ENCODE data around the gene ATRN. TPM values are rescaled to one million over a fixed set of nuclear protein-coding genes. Genes with fewer than 3 reads are reported as not detected.

The ATRN gene
- total RNA-seq, 1 donor from 2014 or later: 37.0 TPM

DNA sequence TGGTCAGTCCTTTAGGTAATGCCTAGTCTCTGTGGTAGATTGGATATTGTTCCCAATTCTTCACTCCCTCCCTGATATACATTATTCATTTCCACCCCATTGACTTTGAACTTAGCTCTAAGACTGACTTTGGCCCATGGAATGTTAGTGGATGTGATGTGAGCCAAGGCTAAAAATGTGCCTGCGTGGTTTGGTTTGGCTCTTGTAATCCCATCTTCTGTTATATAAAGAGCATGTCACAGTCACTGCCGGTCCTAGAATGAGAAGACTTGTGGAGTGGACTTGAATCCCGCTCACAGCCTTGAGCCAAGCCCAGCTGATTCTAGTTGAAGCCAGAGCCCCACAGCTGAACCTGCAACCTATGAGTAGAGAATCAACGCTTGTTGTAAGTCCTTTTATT is 39.7 kb upstream of the ATRN start:
- H3K9me3 Mint-ChIP-seq (ENCODE audit: unreplicated experiment): no peaks in the 10 kb centered on the region
- no peak for DNase-seq (ENCODE audit: low spot score)
- H3K4me3 Mint-ChIP-seq (ENCODE audit: unreplicated experiment): no peak overlapping the region
- TF ChIP-seq, protein P1, sequence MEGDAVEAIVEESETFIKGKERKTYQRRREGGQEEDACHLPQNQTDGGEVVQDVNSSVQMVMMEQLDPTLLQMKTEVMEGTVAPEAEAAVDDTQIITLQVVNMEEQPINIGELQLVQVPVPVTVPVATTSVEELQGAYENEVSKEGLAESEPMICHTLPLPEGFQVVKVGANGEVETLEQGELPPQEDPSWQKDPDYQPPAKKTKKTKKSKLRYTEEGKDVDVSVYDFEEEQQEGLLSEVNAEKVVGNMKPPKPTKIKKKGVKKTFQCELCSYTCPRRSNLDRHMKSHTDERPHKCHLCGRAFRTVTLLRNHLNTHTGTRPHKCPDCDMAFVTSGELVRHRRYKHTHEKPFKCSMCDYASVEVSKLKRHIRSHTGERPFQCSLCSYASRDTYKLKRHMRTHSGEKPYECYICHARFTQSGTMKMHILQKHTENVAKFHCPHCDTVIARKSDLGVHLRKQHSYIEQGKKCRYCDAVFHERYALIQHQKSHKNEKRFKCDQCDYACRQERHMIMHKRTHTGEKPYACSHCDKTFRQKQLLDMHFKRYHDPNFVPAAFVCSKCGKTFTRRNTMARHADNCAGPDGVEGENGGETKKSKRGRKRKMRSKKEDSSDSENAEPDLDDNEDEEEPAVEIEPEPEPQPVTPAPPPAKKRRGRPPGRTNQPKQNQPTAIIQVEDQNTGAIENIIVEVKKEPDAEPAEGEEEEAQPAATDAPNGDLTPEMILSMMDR (IDR thresholded peaks at IDR 0.05; ENCODE audit: unreplicated experiment): no peak
- no peaks in the 10 kb centered on the region for H3K27me3 Mint-ChIP-seq (ENCODE audit: unreplicated experiment)
- H3K27ac Mint-ChIP-seq (ENCODE audit: unreplicated experiment): no peak overlapping the region
- H3K4me1 Mint-ChIP-seq (ENCODE audit: unreplicated experiment): no peaks in the 10 kb centered on the region
- H3K36me3 Mint-ChIP-seq (ENCODE audit: low read depth, unreplicated experiment): no peaks in the 10 kb centered on the region

DNA sequence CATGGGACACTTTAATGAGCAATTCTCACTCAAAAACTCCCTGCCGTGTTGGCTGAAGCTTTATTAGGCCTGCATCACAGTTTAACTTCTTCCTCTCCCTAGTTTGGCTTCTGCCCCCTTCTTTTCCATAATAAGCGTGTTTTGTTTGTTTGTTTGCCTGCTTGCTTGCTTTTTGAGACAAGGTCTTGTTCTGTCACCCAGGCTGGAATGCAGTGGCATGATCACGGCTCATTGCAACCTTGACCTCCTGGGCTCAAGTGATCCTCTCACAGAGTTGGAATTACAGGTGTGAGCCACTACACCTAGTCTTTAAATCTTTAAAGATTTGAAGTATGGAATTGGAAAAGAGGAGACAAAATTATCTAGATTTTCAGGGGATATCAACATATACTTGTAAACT is 38.0 kb upstream of the ATRN start:
- Mint-ChIP-seq H3K9me3 (ENCODE audit: unreplicated experiment) (no peaks in the 10 kb centered on the region), H3K27ac (ENCODE audit: unreplicated experiment) (no peak overlapping the region), H3K4me1 (ENCODE audit: unreplicated experiment) (no peaks in the 10 kb centered on the region), H3K27me3 (ENCODE audit: unreplicated experiment) (peaks cover 1% of the 10 kb centered on the region), H3K4me3 (ENCODE audit: unreplicated experiment) (no peak overlapping the region), H3K36me3 (ENCODE audit: low read depth, unreplicated experiment) (no peaks in the 10 kb centered on the region)
- no peak for DNase-seq (ENCODE audit: low spot score)
- TF ChIP-seq, protein P1 (IDR thresholded peaks at IDR 0.05; ENCODE audit: unreplicated experiment): no peak

DNA sequence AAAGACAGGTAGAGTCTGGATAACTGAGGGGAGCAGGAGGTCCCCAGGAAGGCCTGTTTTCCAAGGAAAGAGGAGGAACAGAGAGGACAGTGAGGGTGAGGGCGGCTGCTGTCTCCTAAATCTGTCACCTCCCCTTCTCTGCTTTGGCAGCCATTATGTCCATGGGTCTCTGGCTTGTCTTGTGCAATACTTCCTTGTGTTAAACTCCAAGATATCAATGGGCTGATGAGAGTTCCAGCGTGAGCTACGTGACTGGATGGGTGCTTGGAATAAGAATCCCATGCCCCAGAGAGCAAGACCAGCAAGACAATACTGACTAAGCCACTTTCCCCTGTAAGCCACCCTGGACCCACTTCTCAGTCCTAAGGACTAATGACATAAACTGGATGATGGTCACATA is 37.1 kb upstream of the ATRN start:
- H3K36me3 Mint-ChIP-seq (ENCODE audit: low read depth, unreplicated experiment): no peaks in the 10 kb centered on the region
- no peak overlapping the region for H3K27ac Mint-ChIP-seq (ENCODE audit: unreplicated experiment)
- H3K27me3 Mint-ChIP-seq (ENCODE audit: unreplicated experiment): peaks cover 1% of the 10 kb centered on the region
- TF ChIP-seq, protein P1 (IDR thresholded peaks at IDR 0.05; ENCODE audit: unreplicated experiment): no peak
- no peaks in the 10 kb centered on the region for H3K4me1 Mint-ChIP-seq (ENCODE audit: unreplicated experiment)
- H3K9me3 Mint-ChIP-seq (ENCODE audit: unreplicated experiment): no peaks in the 10 kb centered on the region
- no peak overlapping the region for H3K4me3 Mint-ChIP-seq (ENCODE audit: unreplicated experiment)
- DNase-seq (ENCODE audit: low spot score): no peak

DNA sequence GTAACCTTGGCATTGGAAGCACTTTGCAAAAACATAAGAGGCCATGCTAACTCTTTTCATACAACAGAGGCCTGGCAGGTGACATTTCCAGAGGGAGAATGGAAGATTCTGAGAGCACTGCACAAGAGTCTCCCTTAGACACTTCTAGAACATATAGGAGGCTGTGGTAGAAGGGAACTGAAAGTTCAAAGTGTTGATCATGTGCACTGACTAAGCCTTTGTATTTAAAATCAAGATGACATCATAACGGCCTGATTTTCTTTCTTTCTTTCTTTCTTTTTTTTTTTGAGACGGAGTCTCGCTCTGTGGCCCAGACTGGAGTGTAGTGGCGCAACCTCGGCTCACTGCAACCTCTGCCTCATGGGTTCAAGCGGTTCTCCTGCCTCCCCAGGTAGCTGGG is 36.6 kb upstream of the ATRN start:
- peaks cover 1% of the 10 kb centered on the region for H3K27me3 Mint-ChIP-seq (ENCODE audit: unreplicated experiment)
- no peak overlapping the region for H3K4me3 Mint-ChIP-seq (ENCODE audit: unreplicated experiment)
- H3K36me3 Mint-ChIP-seq (ENCODE audit: low read depth, unreplicated experiment): no peaks in the 10 kb centered on the region
- TF ChIP-seq, protein P1 (IDR thresholded peaks at IDR 0.05; ENCODE audit: unreplicated experiment): no peak
- no peak for DNase-seq (ENCODE audit: low spot score)
- H3K27ac Mint-ChIP-seq (ENCODE audit: unreplicated experiment): no peak overlapping the region
- H3K9me3 Mint-ChIP-seq (ENCODE audit: unreplicated experiment): no peaks in the 10 kb centered on the region
- H3K4me1 Mint-ChIP-seq (ENCODE audit: unreplicated experiment): no peaks in the 10 kb centered on the region

DNA sequence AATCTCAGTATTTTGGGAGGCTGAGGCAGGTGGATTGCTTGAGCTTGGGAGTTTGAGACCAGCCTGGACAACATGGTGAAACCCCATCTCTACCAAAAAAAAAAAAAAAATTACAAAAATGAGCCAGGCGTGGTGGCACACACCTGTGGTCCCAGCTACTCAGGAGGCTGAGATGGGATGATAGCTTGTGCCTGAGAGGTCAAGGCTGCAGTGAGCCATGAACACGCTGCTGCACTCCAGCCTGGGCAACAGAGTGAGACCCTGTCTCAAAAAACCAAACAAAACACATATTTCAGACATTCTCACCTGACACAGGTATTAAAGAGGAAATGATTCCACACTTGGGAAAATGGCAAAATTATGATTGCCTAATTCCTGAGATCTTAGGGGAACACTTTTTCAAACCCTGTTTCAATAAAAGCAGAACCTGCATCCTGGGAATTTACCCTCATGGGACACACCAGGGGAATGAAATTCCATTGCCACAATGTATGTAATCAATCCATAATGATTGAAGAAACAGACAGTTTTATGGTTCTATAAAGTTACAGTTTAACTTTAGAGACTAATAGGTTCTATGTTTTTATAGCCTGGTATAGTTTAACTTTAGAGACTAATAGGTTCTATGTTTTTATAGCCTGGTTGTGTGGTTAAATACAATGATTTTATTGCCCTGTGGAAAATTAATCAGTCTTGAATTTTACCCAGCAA is 33.8 kb upstream of the ATRN start:
- H3K4me3 Mint-ChIP-seq (ENCODE audit: unreplicated experiment): no peak overlapping the region
- H3K27ac Mint-ChIP-seq (ENCODE audit: unreplicated experiment): no peak overlapping the region
- H3K27me3 Mint-ChIP-seq (ENCODE audit: unreplicated experiment): peaks cover 1% of the 10 kb centered on the region
- H3K9me3 Mint-ChIP-seq (ENCODE audit: unreplicated experiment): no peaks in the 10 kb centered on the region
- H3K36me3 Mint-ChIP-seq (ENCODE audit: low read depth, unreplicated experiment): no peaks in the 10 kb centered on the region
- H3K4me1 Mint-ChIP-seq (ENCODE audit: unreplicated experiment): no peaks in the 10 kb centered on the region
- TF ChIP-seq, protein P1 (IDR thresholded peaks at IDR 0.05; ENCODE audit: unreplicated experiment): no peak
- DNase-seq (ENCODE audit: low spot score): no peak
